GM19455 (cell line): Measurements from ENCODE around the gene PPP1R7.

Experiments
- ATAC-seq: cut with Tn5 transposase; IDR thresholded peaks from one replicate; pipeline ENCODE4 v1.9.1; 2021; ENCODE audit not compliant: unreplicated experiment

Gene PPP1R7

DNA sequence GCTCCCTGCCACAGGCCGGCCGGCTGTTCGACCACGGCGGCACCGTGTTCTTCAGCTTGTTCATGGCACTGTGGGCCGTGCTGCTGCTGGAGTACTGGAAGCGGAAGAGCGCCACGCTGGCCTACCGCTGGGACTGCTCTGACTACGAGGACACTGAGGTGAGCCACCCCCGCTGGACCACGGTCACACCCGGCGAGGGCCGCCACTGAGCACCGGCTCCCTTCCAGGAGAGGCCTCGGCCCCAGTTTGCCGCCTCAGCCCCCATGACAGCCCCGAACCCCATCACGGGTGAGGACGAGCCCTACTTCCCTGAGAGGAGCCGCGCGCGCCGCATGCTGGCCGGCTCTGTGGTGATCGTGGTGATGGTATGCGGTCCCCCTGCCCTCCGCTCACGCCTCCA is 59.0 kb downstream of the PPP1R7 start:
- ATAC-seq: no peak

DNA sequence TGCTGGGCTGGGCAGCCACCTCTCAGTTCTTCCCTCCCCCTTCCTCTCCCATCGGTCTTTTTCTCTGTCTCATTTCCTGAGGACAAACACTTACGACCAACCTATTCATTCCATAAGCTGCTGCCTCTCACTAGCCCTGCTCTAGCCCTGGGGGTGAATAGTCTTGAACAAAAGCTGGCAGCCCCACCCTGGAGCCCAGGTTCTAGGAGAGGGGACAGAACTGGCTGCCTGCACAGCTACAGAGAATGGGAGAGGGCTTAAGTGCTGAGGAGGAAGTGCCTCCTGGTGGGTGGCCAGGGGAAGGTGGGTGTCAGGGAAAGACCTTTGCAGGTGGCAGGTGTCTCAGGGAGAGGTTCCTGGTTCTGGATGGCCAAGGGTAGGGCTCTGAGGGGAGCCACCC is 61.0 kb downstream of the PPP1R7 start:
- ATAC-seq: no peak

DNA sequence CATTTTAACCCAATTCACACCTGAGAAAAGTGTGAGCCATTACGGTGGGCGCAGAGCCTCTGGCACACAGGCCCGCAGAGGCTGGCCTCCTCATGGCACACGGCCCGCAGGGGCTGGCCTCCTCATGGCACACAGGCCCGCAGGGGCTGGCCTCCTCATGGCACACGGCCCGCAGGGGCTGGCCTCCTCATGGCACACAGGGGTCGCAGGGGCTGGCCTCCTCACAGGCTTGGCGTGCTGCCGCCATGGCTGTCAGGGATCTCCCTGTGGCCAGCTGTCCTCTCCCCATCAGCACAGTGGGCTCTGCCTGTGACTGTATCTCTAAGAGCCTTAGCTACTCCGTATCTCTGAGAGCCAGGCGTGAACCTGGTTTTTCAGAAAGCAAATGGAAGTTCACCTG is 62.8 kb downstream of the PPP1R7 start:
- ATAC-seq: no peak

DNA sequence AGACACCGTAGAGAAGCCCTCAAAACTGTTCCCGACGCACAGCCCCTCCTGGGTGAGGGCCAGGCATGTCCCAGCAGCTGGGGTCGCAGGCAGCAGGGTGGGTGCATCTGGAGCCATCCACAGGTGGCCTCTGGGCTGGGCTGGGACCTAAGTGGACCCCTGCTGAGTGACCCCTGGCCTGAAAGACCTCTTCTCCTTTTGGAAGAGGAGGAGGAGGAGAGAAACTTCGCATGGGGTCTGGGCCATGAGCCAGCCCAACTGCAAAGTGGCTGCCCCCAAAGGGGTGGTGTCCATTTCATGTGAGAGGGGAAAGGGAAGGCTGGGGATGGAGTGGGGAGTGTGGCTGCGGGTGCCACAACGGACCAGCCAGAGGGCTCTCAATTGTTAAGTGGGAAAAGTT is 63.3 kb downstream of the PPP1R7 start:
- no peak for ATAC-seq

DNA sequence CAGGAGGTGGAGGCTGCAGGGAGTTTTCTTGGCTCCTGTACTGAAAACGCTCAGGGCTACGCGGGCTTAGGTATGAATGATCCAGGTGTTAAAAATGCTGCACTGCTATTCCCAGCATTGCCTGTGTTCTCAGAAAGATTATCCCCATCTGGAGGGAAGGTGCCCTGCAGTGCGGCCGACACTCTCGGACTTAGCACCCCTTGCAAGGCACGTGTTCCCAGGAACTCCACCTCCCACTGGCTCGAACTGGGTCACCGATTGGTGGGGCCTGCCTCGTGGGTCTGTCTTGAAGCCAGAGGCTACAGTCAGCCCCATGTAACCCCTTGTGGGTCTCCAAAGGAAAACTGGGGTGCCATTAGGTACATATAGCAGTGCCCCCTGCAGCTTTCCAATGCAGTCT is 63.9 kb downstream of the PPP1R7 start:
- ATAC-seq: no peak

DNA sequence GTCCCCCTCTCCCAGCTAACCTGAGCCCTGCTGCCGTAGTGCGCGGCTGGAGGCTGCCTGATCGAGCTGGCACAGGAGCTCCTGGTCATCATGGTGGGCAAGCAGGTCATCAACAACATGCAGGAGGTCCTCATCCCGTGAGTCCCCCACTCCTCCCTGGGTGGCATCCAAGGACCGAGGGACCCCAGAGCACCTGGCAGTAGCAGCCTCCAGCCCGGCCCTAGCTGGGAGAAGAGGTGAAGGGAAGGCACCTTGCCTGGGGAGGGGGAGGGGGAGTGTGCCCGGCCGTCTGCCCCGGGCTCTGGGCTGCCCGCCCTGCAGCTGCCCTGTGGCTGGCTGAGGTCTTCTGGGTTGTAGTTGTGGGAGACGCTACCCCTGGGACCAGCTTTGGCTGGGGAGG is 64.5 kb downstream of the PPP1R7 start:
- no peak for ATAC-seq

DNA sequence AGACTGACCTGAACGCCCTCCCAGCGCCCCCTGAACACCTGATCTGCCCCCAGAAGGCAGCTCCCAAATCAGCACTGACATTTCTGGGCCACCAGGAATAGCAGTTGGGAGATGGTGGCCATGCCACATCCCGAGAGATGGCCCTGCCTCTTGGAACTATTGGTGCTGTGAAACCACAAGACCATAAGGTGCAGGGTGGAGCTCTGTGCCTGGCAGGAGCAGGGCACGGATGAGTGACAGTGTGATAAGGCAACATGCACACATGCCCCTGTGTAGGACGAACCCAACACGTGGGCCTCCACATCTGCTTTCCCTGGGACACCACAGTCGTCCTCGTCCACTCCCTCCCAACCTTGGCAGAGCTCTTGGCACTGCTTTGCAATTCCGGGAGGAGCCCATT is 65.2 kb downstream of the PPP1R7 start:
- no peak for ATAC-seq

DNA sequence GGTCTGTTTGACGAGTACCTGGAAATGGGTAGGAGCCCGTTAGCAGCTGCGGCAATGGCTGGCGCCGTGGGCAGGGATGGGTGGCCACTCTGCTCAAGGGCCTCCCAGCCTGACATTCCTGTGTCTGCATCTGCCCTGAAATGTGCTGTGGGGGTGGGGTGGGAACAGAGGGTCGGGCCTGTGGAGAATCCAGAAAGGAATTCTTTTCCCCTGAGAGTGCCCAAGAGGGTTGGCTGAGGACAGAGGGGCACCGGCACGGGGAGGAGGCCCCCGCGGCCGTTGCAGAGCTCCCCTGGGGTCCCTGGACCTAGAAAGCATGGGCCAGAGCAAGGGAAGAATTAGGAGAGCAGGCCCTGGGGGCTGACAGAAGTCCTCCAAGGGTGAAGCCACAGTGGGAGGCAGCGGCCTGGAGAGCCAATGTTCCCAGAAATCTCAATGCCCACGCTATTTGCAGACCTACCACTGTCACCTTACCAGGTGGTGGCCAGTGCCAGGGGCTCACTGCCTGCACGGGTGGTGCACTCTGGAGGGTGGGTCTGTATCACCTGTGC is 66.0 kb downstream of the PPP1R7 start:
- ATAC-seq: no peak

DNA sequence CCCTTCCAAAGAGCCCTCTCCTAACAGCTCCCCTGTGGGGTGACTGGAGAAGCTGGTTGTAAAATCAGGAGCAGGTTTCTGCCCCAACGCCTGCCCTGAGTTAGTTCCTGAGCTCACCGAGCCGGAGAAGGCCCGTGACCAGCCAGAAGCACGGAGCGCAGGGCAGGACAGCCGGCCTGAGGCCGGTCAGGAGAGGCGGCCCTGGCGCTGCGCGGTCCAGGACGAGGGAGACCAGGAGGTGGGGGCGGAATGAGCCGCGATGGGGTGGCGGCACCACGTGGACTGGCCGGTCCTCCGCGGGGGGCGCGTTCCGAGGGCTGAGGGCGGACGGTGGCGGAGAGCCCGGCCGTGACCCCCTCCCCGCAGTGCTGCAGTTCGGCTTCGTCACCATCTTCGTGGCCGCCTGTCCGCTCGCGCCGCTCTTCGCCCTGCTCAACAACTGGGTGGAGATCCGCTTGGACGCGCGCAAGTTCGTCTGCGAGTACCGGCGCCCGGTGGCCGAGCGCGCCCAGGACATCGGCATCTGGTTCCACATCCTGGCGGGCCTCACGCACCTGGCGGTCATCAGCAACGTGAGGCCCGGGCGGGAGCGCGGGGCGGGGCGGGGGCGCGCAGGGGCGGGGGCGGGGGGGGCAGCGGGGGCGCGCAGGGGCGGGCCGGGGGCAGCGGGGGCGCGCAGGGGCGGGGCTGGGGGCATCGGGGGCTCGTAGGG is 67.2 kb downstream of the PPP1R7 start:
- ATAC-seq: no peak

DNA sequence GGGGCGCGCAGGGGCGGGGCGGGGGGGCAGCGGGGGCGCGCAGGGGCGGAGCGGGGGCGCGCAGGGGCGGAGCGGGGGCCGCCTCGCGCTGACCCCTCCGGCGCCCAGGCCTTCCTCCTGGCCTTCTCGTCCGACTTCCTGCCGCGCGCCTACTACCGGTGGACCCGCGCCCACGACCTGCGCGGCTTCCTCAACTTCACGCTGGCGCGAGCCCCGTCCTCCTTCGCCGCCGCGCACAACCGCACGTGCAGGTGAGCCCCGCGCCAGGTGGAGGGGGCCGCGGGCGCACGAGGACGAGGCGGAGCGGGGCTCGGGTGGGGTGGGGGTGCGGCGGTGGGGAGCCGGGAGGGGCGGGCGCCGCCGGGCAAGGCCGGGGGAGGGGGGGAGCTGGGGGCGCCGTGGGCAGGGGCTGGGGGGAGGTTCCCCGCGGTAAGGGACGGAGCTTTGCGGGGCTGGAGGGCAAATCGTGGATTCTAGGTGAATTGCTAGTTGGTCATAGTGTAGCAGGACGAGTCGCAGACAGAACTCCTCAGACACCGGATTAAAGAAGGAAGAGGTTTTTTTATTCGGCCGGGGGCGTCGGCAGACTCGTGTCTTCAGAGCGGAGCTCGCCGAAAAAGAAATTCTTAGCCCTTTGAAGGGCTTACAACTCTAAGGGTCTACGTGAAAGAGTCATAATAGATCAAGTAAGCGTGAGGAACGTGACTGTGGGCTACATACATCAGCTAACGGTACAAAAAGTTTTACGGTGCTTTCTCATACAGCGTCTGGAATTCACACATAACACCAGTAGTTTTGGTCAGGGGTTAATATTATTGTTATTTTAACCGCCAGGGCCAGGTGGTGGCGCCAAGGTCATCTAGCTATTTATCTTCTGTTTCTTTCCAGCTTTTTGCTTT is 68.1 kb downstream of the PPP1R7 start:
- ATAC-seq: no peak

DNA sequence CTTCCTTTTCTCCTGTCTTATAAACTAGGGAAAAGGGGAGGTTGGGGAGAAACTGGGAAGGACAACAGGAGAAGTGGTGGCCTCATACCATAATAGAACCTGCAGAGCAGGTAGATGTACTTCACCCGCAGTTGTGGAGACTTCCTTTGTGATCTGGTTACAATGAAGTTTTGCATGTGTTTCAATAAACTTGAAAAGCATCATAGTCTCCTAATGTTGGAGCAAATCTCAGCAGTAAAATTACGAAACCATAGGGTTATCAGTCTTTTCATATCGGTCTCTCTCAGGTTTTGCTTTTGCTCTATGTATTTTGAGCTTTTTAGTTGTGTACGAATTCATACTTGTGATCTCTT is 68.7 kb downstream of the PPP1R7 start:
- no peak for ATAC-seq

DNA sequence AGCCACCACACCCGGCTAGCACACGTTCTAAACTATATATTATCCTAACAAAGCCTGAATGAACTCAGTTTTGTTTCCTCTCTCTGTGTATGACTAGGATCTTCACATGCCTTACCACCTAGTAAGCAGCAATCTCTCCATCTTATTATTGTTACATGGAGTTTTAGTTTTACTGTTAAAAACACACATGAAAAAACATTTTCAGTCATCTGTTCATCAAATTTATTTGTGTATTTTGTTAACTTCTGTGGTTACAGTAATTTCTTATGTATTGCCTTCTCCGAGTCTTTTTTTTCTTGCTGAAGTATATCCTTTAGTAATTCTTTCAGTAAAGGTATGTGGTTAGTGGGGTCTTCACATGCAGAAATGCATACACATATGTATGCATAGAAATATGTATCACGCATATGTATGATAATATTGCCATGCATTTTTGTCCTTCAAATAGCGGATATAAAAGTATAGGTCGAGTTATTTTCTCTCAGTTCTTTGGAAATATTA is 69.6 kb downstream of the PPP1R7 start:
- no peak for ATAC-seq

DNA sequence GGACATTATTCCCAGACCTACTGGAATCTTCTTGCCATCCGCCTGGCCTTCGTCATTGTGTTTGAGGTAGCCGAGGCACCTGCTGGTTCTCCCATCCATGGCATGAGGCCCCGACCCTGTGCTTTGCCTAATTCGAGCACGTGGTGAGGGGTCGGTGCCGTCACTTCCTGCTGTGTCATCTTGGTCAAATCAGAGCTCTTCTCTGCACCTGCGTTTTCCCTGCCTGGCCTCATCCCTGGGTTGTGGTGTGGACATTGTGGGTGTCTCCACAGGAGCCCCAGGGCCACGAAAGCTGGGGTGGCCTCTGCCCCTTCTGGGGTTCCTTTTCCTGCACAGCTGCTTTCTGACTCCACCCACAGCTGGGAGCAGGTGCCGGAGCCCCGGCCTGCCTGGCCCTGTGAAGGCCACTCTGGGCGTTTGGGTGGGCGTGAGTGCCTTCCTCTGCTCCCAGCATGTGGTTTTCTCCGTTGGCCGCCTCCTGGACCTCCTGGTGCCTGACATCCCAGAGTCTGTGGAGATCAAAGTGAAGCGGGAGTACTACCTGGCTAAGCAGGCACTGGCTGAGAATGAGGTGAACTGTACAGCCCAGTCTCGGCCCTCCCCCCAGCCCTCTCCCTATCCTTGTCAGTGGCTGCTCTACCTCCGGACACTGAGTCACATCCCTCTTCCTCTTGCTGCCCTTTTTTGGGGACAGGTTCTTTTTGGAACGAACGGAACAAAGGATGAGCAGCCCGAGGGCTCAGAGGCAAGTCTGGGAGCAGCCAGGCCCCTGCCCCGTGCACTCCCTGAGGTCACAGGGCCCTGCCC is 73.1 kb downstream of the PPP1R7 start:
- no peak for ATAC-seq

DNA sequence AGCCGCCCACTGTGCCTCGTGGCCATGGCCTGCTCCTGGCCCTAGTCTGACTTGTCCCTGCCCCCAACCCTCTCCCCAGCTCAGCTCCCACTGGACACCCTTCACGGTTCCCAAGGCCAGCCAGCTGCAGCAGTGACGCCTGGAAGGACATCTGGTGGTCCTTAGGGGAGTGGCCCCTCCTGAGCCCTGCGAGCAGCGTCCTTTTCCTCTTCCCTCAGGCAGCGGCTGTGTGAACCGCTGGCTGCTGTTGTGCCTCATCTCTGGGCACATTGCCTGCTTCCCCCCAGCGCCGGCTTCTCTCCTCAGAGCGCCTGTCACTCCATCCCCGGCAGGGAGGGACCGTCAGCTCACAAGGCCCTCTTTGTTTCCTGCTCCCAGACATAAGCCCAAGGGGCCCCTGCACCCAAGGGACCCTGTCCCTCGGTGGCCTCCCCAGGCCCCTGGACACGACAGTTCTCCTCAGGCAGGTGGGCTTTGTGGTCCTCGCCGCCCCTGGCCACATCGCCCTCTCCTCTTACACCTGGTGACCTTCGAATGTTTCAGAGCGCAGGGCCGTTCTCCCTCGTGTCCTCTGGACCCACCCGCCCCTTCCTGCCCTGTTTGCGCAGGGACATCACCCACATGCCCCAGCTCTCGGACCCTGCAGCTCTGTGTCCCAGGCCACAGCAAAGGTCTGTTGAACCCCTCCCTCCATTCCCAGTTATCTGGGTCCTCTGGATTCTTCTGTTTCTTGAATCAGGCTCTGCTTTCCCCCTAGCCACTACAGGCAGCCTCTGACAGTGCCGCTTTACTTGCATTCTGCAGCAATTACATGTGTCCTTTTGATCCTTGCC is 74.0 kb downstream of the PPP1R7 start:
- no peak for ATAC-seq

DNA sequence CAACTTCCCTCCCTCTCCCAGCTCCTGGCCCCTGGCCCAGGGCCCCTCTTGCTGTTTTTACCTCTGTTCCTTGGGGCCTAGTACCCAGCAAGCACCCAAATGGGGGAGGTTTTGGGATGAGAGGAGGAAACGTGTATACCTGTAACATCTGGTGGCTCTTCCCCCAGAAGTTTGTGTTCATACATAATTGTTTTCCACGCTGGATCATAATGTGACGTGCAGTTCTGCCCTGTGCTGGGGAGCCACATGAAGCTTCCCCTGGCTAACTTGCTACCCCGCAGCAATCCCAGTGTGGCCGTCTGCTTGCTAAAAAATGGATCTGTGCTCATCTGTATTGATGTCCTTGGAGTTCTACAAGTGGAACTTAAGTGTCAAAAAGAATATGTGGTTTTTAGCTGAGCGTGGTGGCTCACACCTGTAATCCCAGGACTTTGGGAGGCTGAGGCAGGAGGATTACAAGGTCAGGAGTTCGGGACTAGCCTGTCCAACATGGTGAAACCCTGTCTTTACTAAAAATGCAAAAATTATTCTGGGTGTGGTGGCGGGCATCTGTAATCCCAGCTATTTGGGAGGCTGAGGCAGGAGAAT is 74.7 kb downstream of the PPP1R7 start:
- ATAC-seq: no peak

DNA sequence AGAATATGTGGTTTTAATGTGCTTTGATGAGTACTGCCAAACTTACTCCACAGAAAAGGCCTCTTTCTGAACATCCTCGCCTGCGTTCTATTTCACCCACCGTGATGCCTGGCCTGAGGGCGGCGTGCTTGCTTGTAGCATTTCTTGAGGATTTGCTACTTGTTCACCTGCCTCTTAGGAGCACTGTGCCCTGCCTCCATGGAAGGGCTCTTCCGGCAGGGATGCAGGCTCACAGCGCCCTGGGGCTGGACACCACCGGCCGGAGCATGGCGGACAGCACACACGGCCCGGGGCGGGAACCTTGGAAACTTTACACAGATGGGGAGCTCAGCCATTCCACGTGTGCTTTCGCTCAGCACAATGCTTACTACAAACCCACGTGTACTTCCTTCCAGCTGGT is 75.3 kb downstream of the PPP1R7 start:
- no peak for ATAC-seq

DNA sequence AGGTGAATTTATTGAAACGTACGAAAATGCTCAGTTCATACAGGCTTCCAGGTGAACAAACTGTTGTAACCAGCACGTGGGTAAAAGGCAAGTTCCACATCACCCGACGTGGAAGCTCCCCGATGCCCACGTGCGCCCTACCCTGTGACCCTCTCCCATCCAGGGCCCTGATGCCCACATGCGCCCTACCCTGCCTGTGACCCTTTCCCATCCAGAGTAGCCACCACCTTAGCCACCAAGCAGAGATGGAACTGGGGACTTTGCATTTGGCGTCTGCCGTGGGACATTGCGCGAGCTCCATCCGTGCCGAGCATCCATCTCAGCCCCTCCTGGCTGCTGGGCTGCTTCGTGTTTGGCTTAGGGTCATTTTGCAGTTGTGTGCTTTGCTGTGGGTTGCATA is 75.7 kb downstream of the PPP1R7 start:
- no peak for ATAC-seq

DNA sequence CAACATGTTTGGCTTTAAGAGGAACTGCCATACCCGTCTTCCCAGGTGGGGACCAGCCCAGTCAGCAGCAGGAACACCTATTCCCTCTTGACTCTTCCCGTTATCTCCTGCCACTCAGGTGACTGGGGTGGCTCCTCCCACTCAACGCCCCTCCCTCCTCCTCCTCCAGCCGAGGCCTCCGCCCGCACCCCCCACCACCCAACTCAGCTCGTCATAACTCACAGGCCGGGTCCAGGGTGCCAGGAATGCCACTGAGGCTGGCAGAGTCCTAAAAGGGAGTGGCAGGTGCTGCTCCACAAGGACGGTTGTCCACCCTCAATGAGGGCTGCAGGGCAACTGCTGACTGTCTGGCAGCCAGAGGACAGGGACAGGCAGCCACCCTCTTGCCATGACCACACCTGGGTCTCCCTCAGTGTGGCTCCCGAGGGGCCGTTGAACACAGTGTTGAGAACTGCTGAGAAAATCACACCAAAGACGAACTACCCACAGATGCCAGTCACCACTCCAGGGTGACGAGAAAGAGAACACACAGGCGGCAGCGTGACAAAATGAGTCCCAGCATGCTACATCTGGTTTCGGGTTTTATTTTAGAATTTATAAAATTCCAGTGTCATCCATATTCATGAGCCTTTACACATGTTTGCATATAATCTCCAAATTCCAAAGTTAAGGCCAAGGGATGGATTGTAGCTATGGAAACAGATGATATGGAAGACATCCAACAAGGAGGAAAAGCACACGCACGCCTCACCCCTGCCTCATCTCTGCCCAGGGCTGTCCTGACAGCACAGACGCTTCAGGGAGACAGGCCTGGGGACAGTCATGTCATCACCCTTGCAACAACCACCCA is 76.7 kb downstream of the PPP1R7 start:
- ATAC-seq: no peak

DNA sequence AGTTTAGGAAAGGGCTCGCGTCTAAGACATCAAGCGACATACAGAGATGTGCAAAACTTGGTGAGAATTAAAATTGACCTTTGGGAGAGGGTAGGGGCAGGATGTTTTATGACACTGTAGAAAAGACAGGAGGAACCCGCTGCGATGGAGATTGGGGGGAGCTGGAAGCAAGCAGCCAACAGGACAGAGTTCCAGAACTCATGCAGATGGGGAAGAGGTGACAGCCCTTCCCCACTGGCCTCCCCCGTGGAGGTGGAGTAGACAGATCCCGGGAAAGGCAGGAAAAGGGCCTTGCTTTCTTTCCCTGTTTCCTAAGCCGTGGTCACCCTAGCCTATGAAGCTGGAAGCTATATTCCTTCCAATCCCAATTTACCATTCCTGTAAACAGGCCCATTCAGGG is 77.3 kb downstream of the PPP1R7 start:
- ATAC-seq: no peak
